IPS-20b (cell line): ENCODE data around the gene MAP2.

Source experiments
- H3K27ac ChIP-seq: one replicate; pipeline ENCODE4 v1.5.1; 2013; ENCODE audit warnings: low read length
- H3K27me3 ChIP-seq: 2 replicates; pipeline ENCODE4 v1.6.1; 2013; ENCODE audit warnings: mild to moderate bottlenecking, low read length, inconsistent platforms; ENCODE audit not compliant: insufficient read depth
- H3K36me3 ChIP-seq: 2 replicates; pipeline ENCODE4 v1.6.1; 2013; ENCODE audit warnings: low read depth, mild to moderate bottlenecking, inconsistent platforms, low read length, moderate library complexity; ENCODE audit not compliant: insufficient read depth
- H3K4me1 ChIP-seq: 2 replicates; pipeline ENCODE4 v1.6.1; 2013; ENCODE audit warnings: mild to moderate bottlenecking, control low read depth, inconsistent platforms, low read length, moderate library complexity; ENCODE audit not compliant: insufficient read depth
- H3K4me3 ChIP-seq: 2 replicates; pipeline ENCODE4 v1.5.1; 2013; ENCODE audit warnings: mild to moderate bottlenecking, low read length, inconsistent platforms
- H3K9ac ChIP-seq: 2 replicates; pipeline ENCODE4 v1.6.1; 2013; ENCODE audit warnings: low read depth, mild to moderate bottlenecking, inconsistent platforms, low read length, moderate library complexity
- H3K9me3 ChIP-seq: 2 replicates; pipeline ENCODE4 v1.6.1; 2013; ENCODE audit warnings: mild to moderate bottlenecking, low read depth, low read length, inconsistent platforms; ENCODE audit not compliant: insufficient read depth

Gene MAP2, protein sequence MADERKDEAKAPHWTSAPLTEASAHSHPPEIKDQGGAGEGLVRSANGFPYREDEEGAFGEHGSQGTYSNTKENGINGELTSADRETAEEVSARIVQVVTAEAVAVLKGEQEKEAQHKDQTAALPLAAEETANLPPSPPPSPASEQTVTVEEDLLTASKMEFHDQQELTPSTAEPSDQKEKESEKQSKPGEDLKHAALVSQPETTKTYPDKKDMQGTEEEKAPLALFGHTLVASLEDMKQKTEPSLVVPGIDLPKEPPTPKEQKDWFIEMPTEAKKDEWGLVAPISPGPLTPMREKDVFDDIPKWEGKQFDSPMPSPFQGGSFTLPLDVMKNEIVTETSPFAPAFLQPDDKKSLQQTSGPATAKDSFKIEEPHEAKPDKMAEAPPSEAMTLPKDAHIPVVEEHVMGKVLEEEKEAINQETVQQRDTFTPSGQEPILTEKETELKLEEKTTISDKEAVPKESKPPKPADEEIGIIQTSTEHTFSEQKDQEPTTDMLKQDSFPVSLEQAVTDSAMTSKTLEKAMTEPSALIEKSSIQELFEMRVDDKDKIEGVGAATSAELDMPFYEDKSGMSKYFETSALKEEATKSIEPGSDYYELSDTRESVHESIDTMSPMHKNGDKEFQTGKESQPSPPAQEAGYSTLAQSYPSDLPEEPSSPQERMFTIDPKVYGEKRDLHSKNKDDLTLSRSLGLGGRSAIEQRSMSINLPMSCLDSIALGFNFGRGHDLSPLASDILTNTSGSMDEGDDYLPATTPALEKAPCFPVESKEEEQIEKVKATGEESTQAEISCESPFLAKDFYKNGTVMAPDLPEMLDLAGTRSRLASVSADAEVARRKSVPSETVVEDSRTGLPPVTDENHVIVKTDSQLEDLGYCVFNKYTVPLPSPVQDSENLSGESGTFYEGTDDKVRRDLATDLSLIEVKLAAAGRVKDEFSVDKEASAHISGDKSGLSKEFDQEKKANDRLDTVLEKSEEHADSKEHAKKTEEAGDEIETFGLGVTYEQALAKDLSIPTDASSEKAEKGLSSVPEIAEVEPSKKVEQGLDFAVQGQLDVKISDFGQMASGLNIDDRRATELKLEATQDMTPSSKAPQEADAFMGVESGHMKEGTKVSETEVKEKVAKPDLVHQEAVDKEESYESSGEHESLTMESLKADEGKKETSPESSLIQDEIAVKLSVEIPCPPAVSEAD (N-terminal part only)

DNA sequence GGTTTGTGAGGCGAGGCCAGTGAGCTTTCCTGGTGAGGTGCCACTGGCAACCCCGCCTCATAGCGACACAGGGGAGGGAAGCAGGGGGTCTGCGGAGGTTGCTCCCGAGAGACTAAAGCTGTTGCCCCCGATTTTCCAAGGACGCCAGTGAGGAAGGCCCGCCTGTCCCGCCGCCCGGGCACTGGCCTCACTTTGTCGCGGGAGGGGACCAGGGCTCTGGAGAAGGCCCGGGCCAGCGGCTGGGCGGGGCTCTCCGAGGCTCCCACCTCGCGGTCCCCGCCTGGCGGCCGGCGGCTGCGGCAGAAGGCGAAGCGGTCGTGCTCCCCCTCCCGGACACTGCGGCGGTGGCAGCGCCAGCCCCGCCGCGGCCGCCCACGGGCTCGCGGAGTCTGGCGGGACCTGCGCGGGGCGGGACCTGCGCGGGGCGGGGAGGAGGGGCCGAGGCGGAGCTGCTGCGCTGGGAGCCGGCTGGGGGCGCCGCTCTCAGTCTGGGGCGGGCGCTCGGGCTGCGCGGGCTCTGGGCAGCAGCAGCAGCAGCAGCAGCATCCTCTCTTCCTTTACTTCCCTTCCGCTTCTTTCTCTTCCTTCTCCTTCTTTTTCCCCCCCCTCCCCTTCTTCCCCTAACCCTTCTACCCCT lies at the start of gene MAP2:
Gene MAP2 (plus strand): TSS at position 486 of the 637 bp plus-strand sequence. CDS start 229,124 bp downstream, outside the sequence.
- peaks cover 35% of the 10 kb centered on the region for H3K27me3 ChIP-seq
- no peaks in the 10 kb centered on the region for H3K9me3 ChIP-seq
- peak within 1 kb of the TSS; percentile 76; the same call in 1 of the 2 replicates for H3K9ac ChIP-seq
- no peaks in the 10 kb centered on the region for H3K36me3 ChIP-seq
- H3K27ac ChIP-seq: no peak within 1 kb of the TSS
- peak within 1 kb of the TSS; percentile 85 for H3K4me3 ChIP-seq
- H3K4me1 ChIP-seq: peaks cover 28% of the 10 kb centered on the region; the same call in 1 of the 2 replicates

DNA sequence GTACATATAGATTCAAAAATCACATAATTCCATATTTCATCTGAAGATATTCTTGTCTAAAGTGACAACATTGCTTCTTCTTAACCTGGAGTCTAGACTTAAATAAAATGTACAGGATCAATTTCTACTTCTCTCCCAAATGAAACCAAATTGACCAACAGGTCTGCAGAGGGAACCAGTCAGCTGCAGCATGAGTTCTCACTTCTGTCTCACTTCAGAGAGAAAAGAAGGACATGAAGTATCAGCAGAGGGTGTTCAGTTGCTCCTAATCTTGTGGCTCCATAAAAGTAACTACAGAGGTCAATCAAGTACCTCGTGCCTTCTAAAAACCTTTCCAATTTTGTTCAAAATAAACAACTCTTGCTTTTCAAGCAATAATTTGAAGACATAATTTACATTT lies 47.2 kb upstream of the MAP2 start:
- H3K4me3 ChIP-seq: no peak overlapping the region
- H3K36me3 ChIP-seq: no peaks in the 10 kb centered on the region
- H3K9ac ChIP-seq: no peak overlapping the region
- H3K4me1 ChIP-seq: no peaks in the 10 kb centered on the region
- no peak overlapping the region for H3K27ac ChIP-seq
- H3K9me3 ChIP-seq: peaks cover 5% of the 10 kb centered on the region; the same call in 1 of the 2 replicates
- H3K27me3 ChIP-seq: no peaks in the 10 kb centered on the region

DNA sequence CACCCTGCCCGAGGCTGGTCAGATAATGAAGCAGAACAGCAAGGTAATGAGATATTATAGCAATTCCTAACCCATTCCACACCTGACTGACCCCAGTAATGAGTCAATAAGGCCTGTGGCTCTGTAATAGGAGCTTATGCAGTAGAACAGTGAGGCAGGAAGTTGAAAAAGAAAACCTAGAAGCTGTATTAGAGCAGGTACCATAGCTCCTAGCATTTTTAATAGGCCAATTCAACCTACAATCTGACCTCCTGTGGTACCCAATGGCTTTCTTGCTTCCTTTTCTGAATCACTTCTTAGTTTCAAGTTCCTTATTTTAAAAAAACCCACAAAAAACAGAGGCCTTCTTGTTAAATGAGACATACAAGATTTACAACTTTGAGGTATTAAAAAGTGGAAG lies 43.6 kb upstream of the MAP2 start:
- no peaks in the 10 kb centered on the region for H3K27me3 ChIP-seq
- no peaks in the 10 kb centered on the region for H3K4me1 ChIP-seq
- no peak overlapping the region for H3K4me3 ChIP-seq
- no peaks in the 10 kb centered on the region for H3K36me3 ChIP-seq
- no peak overlapping the region for H3K9ac ChIP-seq
- peaks cover 5% of the 10 kb centered on the region; the same call in 1 of the 2 replicates for H3K9me3 ChIP-seq
- no peak overlapping the region for H3K27ac ChIP-seq

DNA sequence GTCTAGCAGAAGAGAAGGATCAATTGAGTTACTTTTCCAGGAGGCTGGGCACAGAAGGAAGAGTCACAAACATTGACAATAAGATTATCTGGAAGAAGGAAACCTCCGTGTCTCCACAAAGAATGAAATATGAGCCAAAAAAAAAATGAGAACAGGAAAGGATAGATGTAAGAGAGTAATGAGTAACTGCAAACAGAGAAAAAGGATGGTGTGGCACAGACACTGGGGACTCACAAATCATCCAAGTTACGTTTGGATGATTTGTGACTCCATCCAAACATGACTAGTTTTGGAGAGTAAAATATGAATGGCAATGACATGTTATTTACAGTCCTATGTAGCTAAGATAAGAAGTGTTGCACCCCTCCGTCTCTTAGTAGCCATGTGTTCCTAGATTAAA lies 42.8 kb upstream of the MAP2 start:
- no peaks in the 10 kb centered on the region for H3K27me3 ChIP-seq
- no peak overlapping the region for H3K9ac ChIP-seq
- H3K4me3 ChIP-seq: no peak overlapping the region
- H3K4me1 ChIP-seq: no peaks in the 10 kb centered on the region
- peaks cover 5% of the 10 kb centered on the region; the same call in 1 of the 2 replicates for H3K9me3 ChIP-seq
- H3K36me3 ChIP-seq: no peaks in the 10 kb centered on the region
- H3K27ac ChIP-seq: no peak overlapping the region

DNA sequence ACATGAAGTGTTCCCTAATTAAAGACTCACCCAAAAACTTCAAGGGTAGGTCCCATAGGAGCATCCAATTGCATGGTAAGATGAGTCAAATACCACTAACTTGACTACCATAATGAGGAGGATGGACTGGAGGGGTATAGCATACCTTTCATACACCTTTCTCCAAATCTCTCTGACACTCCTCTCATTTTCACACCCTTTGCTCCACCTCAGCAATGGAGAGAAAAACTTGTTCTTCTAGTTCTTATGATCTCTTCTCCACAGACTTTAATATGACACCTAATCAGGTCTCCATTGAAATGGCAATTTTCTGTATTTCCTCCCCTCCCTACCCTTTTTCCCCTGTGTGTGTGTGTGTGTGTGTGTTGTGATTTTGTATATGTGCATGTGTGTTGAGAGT lies 41.1 kb upstream of the MAP2 start:
- Histone ChIP-seq H3K27me3 (no peaks in the 10 kb centered on the region), H3K4me3 (no peak overlapping the region), H3K9me3 (peaks cover 2% of the 10 kb centered on the region; the same call in 1 of the 2 replicates), H3K4me1 (no peaks in the 10 kb centered on the region), H3K36me3 (no peaks in the 10 kb centered on the region), H3K27ac (no peak overlapping the region), H3K9ac (no peak overlapping the region)

DNA sequence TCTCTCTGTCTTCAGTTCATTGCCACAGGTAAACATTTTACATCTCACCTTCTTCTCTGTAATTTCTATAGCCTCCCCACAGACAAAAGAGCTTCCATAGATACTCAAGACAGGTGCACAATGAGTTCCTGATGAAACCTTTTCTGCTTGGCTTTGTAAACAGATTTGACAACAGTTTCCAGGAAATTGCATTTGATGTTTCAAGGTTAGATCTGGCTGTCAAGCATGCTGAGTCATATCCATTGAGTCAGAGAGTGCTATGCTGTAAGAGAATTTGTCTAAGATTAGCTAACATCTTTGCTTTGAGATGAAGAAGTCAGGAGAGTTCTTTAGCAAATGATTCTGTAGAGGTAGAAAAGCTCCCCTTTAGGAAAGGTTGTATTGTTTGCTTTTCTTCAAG lies 40.6 kb upstream of the MAP2 start:
- Histone ChIP-seq H3K9me3 (no peaks in the 10 kb centered on the region), H3K27me3 (no peaks in the 10 kb centered on the region), H3K27ac (no peak overlapping the region), H3K9ac (no peak overlapping the region), H3K4me3 (no peak overlapping the region), H3K4me1 (no peaks in the 10 kb centered on the region), H3K36me3 (no peaks in the 10 kb centered on the region)

DNA sequence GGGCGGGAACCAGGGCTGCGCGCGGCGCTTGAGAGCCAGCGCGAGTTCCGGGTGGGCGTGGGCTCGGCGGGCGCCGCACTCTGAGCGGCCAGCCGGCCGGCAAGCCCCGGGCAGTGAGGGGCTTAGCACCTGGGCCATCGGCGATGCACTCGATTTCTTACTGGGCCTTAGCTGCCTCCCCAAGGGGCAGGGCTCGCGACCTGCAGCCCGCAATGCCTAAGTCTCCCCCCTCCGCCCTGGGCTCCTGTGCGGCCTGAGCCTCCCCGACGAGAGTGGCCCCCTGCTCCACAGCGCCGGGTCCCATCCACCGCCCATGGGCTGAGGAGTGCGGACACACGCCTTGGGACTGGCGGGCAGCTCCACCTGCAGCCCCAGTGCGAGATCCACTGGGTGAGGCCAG lies 36.5 kb upstream of the MAP2 start:
- no peaks in the 10 kb centered on the region for H3K27me3 ChIP-seq
- H3K9ac ChIP-seq: no peak overlapping the region
- H3K9me3 ChIP-seq: no peaks in the 10 kb centered on the region
- no peaks in the 10 kb centered on the region for H3K4me1 ChIP-seq
- no peaks in the 10 kb centered on the region for H3K36me3 ChIP-seq
- H3K4me3 ChIP-seq: no peak overlapping the region
- H3K27ac ChIP-seq: no peak overlapping the region

DNA sequence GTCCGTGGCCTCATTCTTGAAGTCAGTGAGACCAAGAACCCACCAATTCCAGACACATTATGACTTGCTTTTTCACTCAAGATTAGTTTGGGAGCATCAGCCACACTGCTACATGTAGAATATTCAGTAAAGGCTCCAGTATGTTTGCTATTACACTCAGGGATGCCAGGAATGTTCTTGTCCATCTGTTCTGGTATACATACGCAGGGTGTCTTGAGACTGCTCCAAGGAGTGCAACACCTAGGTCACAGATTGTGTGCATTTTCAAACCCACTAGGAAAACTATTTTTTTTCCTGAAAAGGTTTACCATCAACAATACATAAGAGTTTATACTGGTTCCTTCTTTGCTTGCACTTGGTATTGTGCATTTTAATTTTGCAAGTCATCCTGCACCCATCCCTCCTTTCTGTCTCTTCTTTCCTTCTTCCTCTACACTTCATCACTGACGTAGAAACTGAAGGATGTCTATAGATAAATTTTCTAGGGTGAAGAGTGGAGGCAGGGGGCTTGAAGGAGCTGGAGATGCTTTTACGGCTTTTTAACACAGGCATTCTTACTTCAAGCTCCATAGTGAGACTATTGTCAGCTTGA lies 35.3 kb upstream of the MAP2 start:
- H3K27ac ChIP-seq: no peak overlapping the region
- no peaks in the 10 kb centered on the region for H3K27me3 ChIP-seq
- H3K36me3 ChIP-seq: no peaks in the 10 kb centered on the region
- no peaks in the 10 kb centered on the region for H3K4me1 ChIP-seq
- H3K4me3 ChIP-seq: no peak overlapping the region
- H3K9ac ChIP-seq: no peak overlapping the region
- no peaks in the 10 kb centered on the region for H3K9me3 ChIP-seq

DNA sequence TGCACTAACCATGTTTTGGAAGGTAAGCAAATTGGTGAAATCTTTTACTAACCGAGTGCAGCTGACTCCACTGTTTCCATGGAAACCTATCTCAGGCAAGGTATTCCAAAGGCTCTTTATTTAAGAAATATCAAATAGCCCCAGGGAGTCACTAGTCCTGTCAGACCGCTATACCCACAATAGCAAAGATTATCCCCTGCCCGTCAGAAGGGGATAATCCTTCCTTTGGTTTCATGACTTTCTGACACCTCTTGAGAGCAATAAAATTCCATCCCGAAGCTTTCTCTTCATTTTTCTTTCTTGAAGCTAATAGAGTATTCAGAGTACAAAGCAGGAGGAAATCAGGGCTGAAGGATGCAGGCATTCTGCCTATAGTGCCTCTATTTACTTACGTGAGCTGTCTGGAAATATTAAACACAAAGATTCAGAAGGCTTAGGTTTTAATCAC lies 34.7 kb upstream of the MAP2 start:
- no peaks in the 10 kb centered on the region for H3K36me3 ChIP-seq
- H3K4me1 ChIP-seq: no peaks in the 10 kb centered on the region
- no peaks in the 10 kb centered on the region for H3K27me3 ChIP-seq
- H3K9ac ChIP-seq: no peak overlapping the region
- H3K27ac ChIP-seq: no peak overlapping the region
- H3K4me3 ChIP-seq: no peak overlapping the region
- no peaks in the 10 kb centered on the region for H3K9me3 ChIP-seq

DNA sequence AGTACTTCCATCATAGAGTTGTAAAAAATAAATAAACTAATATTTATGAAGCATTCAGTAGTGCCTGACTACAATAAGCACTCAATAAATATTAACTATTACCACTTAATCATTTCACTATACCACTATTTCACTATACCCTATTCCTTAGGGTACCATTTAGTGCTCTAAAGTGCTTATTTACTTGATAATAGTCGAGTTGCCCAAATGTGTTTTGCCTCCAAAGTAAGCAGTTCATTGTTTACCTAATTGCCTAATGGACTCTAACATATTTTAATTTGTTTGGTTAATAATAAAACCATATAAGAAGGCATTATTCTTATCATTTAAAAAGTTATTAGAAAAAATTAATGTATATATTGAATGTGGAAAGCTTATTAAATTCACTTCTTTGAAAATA lies 33.0 kb upstream of the MAP2 start:
- Histone ChIP-seq H3K4me1 (no peaks in the 10 kb centered on the region), H3K9me3 (no peaks in the 10 kb centered on the region), H3K4me3 (no peak overlapping the region), H3K27ac (no peak overlapping the region), H3K36me3 (no peaks in the 10 kb centered on the region), H3K9ac (no peak overlapping the region), H3K27me3 (no peaks in the 10 kb centered on the region)
